GM13976 (cell line): ENCODE measurements around the gene TOX4.
"Not testable (repeated sequence)": the region's sequence is repeated elsewhere in the genome, so short reads cannot be mapped to it uniquely, and the experiment has no call there.

Source experiments
- DNase-seq: peaks from one replicate; pipeline ENCODE4 v3.0.0; 2012; ENCODE audit warnings: low spot score
- CTCF ChIP-seq: IDR thresholded peaks from 2 replicates; pipeline ENCODE4 v1.5.1; 2012; ENCODE audit warnings: borderline replicate concordance, mild to moderate bottlenecking; ENCODE audit not compliant: insufficient read depth; ENCODE audit errors: extremely low read depth, missing control alignments, control extremely low read depth
- in situ Hi-C: fragments of 300-500 bp; cut with MboI; formaldehyde crosslinking; loops from one replicate; pipeline ENCODE4 v1.12.0; 2022; ENCODE audit warnings: low sequenced_read_pairs, mixed read lengths, inconsistent platforms; ENCODE audit not compliant: unreplicated experiment

The TOX4 gene

GRCh38 chr14:21476925-21477681 lies at the start of gene TOX4, which contains the start of gene RAB2B:
Gene TOX4 (plus strand): TSS chr14:21477195. CDS start chr14:21477279, 84 bp downstream.
Gene RAB2B (minus strand): TSS chr14:21476959. CDS start chr14:21476872, 87 bp downstream.
- in situ Hi-C loops, result no loop called here
- TF ChIP-seq CTCF, result peak; percentile 96
- peak; percentile 94 for DNase-seq

GRCh38 chr14:21428930-21429329 lies 48.1 kb upstream of the TOX4 start:
- TF ChIP-seq CTCF, result no peak
- in situ Hi-C loops, result no loop called here
- no peak for DNase-seq

- in situ Hi-C loops, result no loop called here
- TF ChIP-seq CTCF, result no peak
Measured at GRCh38 chr14:21431126-21431525, 45.9 kb upstream of the TOX4 start.

GRCh38 chr14:21436567-21437062 lies 40.4 kb upstream of the TOX4 start:
- no peak for TF ChIP-seq CTCF
- DNase-seq, result no peak
- in situ Hi-C loops, result no loop called here

More at GRCh38 chr14:21431126-21431525, 45.9 kb upstream of the TOX4 start:
- no peak for DNase-seq

- DNase-seq, result peak; percentile 95
- in situ Hi-C loops, result no loop called here
- no peak for TF ChIP-seq CTCF
Measured at GRCh38 chr14:21437063-21437901, 39.7 kb upstream of the TOX4 start.

- no peak for DNase-seq
- no peak for TF ChIP-seq CTCF
- in situ Hi-C loops, result no loop called here
Measured at GRCh38 chr14:21440859-21441258, 36.1 kb upstream of the TOX4 start.

GRCh38 chr14:21442657-21443056 lies 34.3 kb upstream of the TOX4 start:
- DNase-seq, in situ Hi-C loops: not testable (repeated sequence)
